LNCAP (cell line): ENCODE data around the gene CRYGS.

ENCODE experiments used
- CTCF ChIP-seq: fragments of 450-650 bp; IDR thresholded peaks from 2 replicates; pipeline ENCODE4 v1.5.1; 2017; ENCODE audit warnings: mild to moderate bottlenecking

The CRYGS gene

GRCh38 chr3:186513386-186513785, 30.8 kb downstream of the CRYGS start:
- no peak for TF ChIP-seq CTCF

GRCh38 chr3:186512570-186513302, 31.4 kb downstream of the CRYGS start:
- no peak for TF ChIP-seq CTCF

GRCh38 chr3:186511702-186512101, 32.5 kb downstream of the CRYGS start:
- TF ChIP-seq CTCF, result no peak

GRCh38 chr3:186511245-186511644, 32.9 kb downstream of the CRYGS start:
- no peak for TF ChIP-seq CTCF

GRCh38 chr3:186510374-186511079, 33.7 kb downstream of the CRYGS start:
- no peak for TF ChIP-seq CTCF

GRCh38 chr3:186509423-186509822, 34.8 kb downstream of the CRYGS start:
- TF ChIP-seq CTCF, result no peak

- TF ChIP-seq CTCF, result no peak
Measured at GRCh38 chr3:186506857-186507256, 37.3 kb downstream of the CRYGS start.
